ENCODE data around the gene AHNAK. TPM values are rescaled to one million over a fixed set of nuclear protein-coding genes. Genes with fewer than 3 reads are reported as not detected.

The AHNAK gene
- total RNA-seq, 4 donors from 2014 or later, result 1,278 to 2,374 (median 1,866) TPM

DNA sequence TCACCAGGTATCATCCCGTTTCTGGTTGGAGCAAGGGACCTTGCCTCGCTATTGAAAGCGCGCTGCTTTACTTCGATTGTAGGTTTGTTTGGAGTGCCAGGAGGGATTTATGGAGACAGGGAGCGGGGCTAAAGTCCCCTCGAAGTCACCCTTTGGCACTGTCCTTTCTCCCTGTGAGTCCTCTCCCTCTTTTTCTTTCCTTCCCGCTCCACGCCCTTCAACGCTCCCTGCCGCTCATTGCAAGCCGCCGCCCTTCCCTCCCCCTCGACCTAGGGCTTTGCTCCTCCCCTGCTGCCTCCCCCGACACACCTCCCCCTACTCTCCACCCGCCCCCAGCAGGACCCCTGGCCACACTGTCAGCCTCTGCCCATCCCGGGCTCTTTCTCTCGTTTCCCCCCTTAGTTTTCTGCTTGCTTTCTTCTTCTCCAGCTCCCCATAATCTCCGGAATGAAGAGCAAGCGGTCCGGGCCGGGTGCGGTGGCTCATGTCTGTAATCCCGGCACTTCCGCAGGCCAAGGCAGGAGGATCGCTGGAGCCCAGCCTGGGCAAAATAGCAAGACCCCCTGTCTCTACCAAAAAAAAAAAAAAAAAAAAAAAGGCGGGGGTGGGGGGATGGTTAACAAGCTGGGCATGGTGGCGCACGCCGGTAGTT lies 41.0 kb downstream of the AHNAK start:
- Histone ChIP-seq H3K27me3 (no peaks in the 10 kb centered on the region), H3K4me3 (peak overlapping the region; percentile 45 to 50 (median 46)), H3K4me1 (peaks cover 82 to 100% (median 99%) of the 10 kb centered on the region in 4 donors), H3K9me3 (no peaks in the 10 kb centered on the region), H3K27ac (replicated peaks in 1 of 4) (peak overlapping the region; percentile 79 to 91 (median 85)), H3K36me3 (no peaks in the 10 kb centered on the region)
- 42% methylated on average over 30 of the region's 30 CpGs for WGBS
- no peak for TF ChIP-seq POLR2A (IDR thresholded peaks at IDR 0.05; ENCODE audit: low read depth)
- no peak for TF ChIP-seq POLR2AphosphoS5 (IDR thresholded peaks at IDR 0.05)
- no peak for TF ChIP-seq EP300 (IDR thresholded peaks at IDR 0.05)
- TF ChIP-seq, protein P1, sequence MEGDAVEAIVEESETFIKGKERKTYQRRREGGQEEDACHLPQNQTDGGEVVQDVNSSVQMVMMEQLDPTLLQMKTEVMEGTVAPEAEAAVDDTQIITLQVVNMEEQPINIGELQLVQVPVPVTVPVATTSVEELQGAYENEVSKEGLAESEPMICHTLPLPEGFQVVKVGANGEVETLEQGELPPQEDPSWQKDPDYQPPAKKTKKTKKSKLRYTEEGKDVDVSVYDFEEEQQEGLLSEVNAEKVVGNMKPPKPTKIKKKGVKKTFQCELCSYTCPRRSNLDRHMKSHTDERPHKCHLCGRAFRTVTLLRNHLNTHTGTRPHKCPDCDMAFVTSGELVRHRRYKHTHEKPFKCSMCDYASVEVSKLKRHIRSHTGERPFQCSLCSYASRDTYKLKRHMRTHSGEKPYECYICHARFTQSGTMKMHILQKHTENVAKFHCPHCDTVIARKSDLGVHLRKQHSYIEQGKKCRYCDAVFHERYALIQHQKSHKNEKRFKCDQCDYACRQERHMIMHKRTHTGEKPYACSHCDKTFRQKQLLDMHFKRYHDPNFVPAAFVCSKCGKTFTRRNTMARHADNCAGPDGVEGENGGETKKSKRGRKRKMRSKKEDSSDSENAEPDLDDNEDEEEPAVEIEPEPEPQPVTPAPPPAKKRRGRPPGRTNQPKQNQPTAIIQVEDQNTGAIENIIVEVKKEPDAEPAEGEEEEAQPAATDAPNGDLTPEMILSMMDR (IDR thresholded peaks at IDR 0.05), result no peak
- DNase-seq (ENCODE audit: extremely low spot score), result no peak
- intact Hi-C loops (cut with DNase I), result no loop called here

DNA sequence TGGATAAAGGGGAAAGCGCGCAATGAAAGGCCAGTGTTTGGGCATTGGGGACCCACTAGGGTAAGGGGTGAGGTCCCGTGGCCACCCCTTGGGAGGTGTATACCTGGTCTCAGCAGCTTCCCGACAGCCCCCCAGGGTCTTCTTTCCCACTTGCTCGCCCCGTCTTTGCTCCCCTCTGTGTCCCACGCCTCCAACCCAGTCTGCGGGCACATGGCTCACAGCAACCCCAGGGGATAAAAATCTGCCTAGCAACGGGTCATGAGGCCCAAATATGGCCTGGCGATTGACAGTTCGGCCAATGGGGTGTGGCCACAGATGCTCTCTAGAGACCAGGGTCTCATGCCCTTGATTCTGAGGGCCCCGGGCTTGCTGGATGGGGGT lies 41.6 kb downstream of the AHNAK start:
- Histone ChIP-seq H3K27me3 (no peaks in the 10 kb centered on the region), H3K9me3 (no peaks in the 10 kb centered on the region), H3K36me3 (no peaks in the 10 kb centered on the region), H3K27ac (replicated peaks in 1 of 4) (peak overlapping the region; percentile 79 to 91 (median 85)), H3K4me3 (peak overlapping the region; percentile 45 to 50 (median 46)), H3K4me1 (peaks cover 88 to 100% (median 100%) of the 10 kb centered on the region in 4 donors)
- no peak for TF ChIP-seq EP300 (IDR thresholded peaks at IDR 0.05)
- TF ChIP-seq, protein P1 (IDR thresholded peaks at IDR 0.05), result no peak
- TF ChIP-seq POLR2AphosphoS5 (IDR thresholded peaks at IDR 0.05), result no peak
- no peak for TF ChIP-seq POLR2A (IDR thresholded peaks at IDR 0.05; ENCODE audit: low read depth)
- 73% methylated on average over 10 of the region's 12 CpGs for WGBS
- intact Hi-C loops (cut with DNase I), result no loop called here
- no peak for DNase-seq (ENCODE audit: extremely low spot score)

DNA sequence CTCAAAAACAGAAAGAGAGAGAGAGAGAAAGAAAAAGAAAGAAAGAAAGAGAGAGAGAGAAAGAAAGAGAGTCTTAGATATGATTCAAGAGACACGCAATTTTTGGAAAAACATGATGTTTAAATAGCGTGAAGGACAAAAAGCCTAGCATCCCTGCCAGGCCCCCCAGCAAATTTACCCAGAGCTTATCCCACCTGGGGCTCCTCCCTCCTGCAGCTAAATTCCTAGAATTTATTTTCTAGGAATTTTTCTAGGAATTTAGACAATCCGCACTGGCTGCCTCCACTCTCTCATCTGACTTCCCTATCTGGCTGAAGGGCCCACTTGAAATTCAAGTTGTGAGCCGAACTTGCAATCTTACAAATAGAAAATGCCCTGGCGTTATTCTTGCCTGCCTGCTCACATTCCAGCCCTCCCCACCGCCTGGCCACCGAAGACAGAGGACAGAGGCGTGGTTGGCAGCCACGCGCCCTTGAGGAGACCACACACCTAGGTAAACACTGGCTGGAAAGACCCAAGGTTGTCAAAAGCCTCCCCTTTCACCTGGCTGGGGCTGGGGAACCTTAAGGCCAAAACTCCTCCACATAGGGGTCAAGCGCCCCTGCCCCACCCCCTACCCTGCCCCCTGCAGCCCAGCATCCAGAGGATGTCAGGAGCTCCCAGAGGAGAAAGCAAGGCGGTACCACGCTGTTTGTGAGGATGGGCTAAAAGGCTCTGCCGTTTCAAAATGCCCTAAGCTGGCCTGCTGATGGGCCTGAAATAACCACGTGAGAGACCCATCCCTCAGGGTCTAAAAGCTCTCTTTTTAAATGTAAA lies 42.2 kb downstream of the AHNAK start:
- no peaks in the 10 kb centered on the region for H3K36me3 ChIP-seq
- H3K9me3 ChIP-seq, result no peaks in the 10 kb centered on the region
- intact Hi-C loops (cut with DNase I), result no loop called here
- TF ChIP-seq, protein P1 (IDR thresholded peaks at IDR 0.05), result no peak
- peak overlapping the region; percentile 79 to 91 (median 85) for H3K27ac ChIP-seq (replicated peaks in 1 of 4)
- H3K4me1 ChIP-seq, result peaks cover 91 to 100% (median 100%) of the 10 kb centered on the region in 4 donors
- H3K4me3 ChIP-seq, result no peak overlapping the region
- WGBS, result 85% methylated on average over 14 of the region's 15 CpGs
- no peaks in the 10 kb centered on the region for H3K27me3 ChIP-seq
- no peak for DNase-seq (ENCODE audit: extremely low spot score)

DNA sequence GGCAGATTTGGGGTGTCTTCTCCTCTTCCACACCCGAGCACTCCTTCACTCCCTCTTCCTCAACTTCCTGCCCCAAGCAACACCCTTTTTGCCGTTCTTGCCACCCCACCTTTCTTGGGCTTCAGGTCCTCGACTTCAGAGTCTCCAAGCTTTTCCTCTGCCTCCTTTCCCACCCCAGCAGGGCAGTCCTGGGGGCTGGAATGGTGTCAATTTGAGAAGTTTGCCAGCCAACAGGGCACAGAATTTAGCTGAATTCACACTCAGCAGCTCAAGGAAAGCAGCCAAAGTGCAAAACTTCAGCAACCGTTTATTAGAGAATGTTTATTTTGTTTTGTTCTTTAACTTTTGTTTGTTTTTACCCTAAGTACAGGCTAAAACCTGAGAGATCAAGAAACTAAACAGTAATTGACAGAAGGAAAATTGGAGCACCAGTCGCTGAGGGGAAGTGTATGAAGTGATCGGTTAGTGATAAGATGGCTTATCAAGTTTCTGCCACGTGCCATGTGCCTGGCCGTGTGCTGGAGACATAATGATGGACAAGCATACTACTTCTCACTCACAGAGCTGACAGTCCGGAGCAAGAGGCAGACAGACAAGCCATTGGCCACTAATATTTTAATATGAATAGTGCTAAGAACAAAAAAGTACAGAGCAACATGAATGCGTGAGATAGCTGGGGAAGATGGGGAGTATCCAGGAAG lies 44.4 kb downstream of the AHNAK start:
- intact Hi-C loops (cut with DNase I), result no loop called here
- H3K27ac ChIP-seq (replicated peaks in 1 of 4), result peak overlapping the region; percentile 69 to 91 (median 83)

More for the DNA sequence above, 44.4 kb downstream of the AHNAK start:
- Histone ChIP-seq H3K4me1 (peaks cover 71 to 85% (median 80%) of the 10 kb centered on the region in 4 donors), H3K9me3 (no peaks in the 10 kb centered on the region), H3K4me3 (no peak overlapping the region), H3K36me3 (no peaks in the 10 kb centered on the region), H3K27me3 (no peaks in the 10 kb centered on the region)
- 50% methylated on average over 10 of the region's 10 CpGs for WGBS
- TF ChIP-seq POLR2AphosphoS5 (IDR thresholded peaks at IDR 0.05) (no peak), EP300 (IDR thresholded peaks at IDR 0.05) (no peak), POLR2A (IDR thresholded peaks at IDR 0.05; ENCODE audit: low read depth) (no peak)
- TF ChIP-seq, protein P1 (IDR thresholded peaks at IDR 0.05), result no peak
- DNase-seq (ENCODE audit: extremely low spot score), result no peak

Data from esophagus muscularis mucosa (tissue), 4 donors.